ENCODE results near the gene UBXN4.

Gene UBXN4

GRCh38 chr2:135815269-135815668 lies 73.6 kb downstream of the UBXN4 start:
- DNase-seq = no peak

- DNase-seq = no peak
Measured at GRCh38 chr2:135817466-135817865, 75.8 kb downstream of the UBXN4 start.

DNA sequence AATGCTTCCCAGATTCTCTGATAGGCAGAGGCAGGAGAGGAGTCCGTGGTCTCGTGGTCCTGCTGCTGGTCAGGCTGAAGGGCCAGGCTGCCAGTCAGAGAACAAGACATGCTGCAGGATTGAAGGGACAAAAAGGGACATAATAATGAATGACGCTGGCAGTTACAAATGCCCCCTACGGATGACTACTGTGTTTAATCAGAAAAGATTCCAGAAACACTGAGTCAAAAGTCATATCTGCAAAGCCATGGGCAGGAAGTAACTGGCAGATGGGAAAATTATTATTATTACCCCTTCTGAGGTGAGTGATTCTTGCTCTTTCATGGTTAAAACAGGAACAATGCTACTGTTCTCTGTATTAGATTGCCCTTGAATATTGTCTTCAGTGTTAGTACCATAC lies 76.3 kb downstream of the UBXN4 start:
- DNase-seq = no peak

DNA sequence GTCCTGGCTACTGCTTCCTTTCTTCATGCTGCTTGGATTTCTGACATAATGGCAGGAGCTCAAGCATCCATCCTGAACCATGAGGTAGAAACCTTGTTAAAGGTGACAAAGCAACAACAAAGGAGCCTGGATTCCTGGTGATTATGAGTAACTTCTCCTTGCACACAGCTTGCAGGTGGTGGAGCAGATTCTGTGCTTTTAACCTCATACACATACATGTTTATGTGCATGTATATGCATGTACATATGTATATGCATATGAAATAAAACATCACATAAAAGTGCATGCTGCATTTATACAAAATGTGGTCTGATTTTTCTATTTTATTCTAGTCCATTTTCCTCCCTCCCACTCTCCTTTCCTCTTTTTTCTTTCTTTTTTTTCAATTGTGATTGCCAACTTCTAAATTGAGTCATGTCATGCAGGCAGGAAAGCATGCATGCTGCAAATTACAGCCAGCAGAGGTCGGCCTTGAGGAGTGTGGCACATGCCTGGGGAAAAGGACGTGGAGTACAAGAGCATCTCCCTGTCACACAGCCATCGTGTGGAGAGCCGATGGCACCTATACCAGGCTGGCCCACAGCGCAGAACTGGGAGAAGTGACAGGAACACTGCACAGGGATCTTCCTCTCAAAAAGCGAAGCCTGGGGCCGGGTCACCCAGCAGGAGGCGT lies 77.4 kb downstream of the UBXN4 start:
- DNase-seq = no peak

GRCh38 chr2:135820003-135820618 lies 78.5 kb downstream of the UBXN4 start:
- peak; percentile 53 for DNase-seq

DNA sequence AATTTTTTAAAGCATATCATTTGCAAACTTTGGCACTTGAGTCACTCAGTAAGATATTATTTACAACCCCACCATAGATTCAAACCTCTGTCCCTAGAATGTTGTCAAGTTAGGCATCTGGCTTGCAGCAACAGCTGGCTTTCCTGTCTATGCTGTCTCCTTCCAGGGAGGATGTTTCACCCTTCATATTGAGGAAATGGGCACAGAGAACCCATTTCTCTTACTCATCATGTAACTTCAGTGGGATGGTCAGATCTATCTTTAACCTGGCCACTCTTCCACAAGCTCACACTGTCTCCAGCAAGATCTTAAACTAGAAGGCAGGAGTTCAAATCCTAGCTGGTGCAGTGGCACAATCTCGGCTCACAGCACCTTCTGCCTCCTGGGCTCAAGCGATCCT lies 79.5 kb downstream of the UBXN4 start:
- DNase-seq = no peak

- DNase-seq = no peak
Measured at GRCh38 chr2:135822855-135823254, 81.2 kb downstream of the UBXN4 start.

- DNase-seq = no peak
Measured at GRCh38 chr2:135825131-135825530, 83.5 kb downstream of the UBXN4 start.

DNA sequence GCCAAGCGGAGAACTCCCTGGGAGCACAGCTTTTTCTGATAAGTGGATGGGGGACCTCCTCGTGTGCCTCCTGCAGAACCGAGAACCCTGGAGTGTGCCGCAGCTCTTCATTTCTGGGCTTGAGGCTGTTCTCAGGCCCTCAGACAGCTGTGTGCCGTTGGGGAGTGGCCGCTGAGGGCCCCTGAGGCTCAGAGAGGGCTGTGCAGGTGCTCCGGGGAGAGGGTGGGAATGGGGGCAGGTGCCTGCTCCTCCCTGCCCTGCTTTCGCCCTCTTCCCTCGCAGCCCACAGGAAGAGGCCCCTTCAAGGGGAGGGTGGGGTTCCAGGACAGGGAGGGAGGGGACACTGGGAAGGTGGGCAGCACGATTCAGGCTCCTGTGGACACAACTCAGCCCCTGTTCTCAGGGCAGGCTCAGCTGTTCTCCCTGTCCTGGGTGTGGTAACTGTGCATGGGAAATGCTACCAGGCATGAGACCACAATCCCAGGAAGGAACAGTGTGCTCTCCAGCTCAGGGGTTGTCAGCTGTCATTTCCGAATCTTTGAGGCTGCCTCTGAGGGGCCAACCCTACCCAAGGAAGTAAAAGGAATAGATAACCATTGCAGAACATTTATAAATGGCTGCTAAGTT lies 84.0 kb downstream of the UBXN4 start:
- no peak for DNase-seq

DNA sequence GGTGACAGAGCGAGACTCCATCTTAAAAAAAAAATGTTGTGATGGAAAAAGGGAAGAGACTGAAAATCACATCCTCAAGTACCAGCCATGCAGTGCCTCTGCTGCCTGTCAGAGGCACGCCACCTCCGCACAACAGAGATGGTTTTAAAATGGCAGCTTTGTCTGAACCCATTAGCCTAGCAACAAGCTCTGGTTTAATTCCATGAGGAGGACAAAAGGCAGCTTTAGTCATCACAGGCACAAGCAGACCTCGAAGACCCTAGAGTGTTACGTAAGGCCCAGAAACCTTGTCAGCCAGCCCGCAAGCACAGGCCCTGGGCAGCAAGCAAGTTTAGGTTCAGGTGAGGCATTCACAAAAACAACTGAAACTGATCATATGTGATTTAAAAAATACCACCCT lies 84.9 kb downstream of the UBXN4 start:
- DNase-seq = no peak

- DNase-seq = no peak
Measured at GRCh38 chr2:135829378-135830135, 87.9 kb downstream of the UBXN4 start.

- DNase-seq = no peak
Measured at GRCh38 chr2:135831180-135831812, 89.6 kb downstream of the UBXN4 start.

DNA sequence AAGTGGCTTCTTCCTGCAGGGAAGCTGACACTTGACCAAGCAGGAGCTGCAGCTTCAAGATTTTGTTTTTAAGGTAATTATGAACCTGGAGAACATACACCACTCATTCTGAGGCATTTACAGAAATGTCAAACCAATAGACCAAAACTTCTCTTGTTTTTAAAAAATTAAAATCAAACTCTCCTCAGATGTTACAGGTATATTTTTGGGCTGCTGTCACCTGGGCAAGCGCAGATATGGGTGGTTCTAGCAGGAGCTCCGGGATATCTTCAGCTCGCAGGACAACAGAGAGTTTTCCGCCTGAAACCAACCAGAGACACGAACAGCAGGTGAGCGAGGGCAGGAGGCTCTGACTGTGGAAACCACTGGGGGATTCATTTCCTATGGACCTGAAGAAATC lies 91.2 kb downstream of the UBXN4 start:
- DNase-seq = no peak

Measured in CD4-positive, alpha-beta T cell treated with Interleukin-4 for 4 hours (primary cell).